ENCODE data around the gene MIR17HG.
A peak's percentile ranks its signal among the peaks of the same experiment; 100 is the strongest.
"Not testable (repeated sequence)": the region's sequence is repeated elsewhere in the genome, so short reads cannot be mapped to it uniquely, and the experiment has no call there.

Gene MIR17HG

GRCh38 chr13:91347996-91348905, 764 bp downstream of the MIR17HG start:
- DNase-seq = peak; percentile 73

GRCh38 chr13:91348906-91349435, 1.5 kb downstream of the MIR17HG start:
- DNase-seq = peak; percentile 97

- DNase-seq = no peak
Observed at GRCh38 chr13:91349992-91350911, 2.8 kb downstream of the MIR17HG start.

- DNase-seq = no peak
Observed at GRCh38 chr13:91351123-91351522, 3.6 kb downstream of the MIR17HG start.

GRCh38 chr13:91351980-91352379, 4.5 kb downstream of the MIR17HG start:
- DNase-seq = no peak

- DNase-seq = not testable (repeated sequence)
Observed at GRCh38 chr13:91352891-91353290, 5.4 kb downstream of the MIR17HG start.

- no peak for DNase-seq
Observed at GRCh38 chr13:91353494-91353893, 6.0 kb downstream of the MIR17HG start.

- DNase-seq = no peak
Observed at GRCh38 chr13:91355099-91355825, 7.8 kb downstream of the MIR17HG start.

- no peak for DNase-seq
Observed at GRCh38 chr13:91355826-91356710, 8.6 kb downstream of the MIR17HG start.

GRCh38 chr13:91356919-91357612, 9.6 kb downstream of the MIR17HG start:
- DNase-seq = no peak

GRCh38 chr13:91357613-91358386, 10.3 kb downstream of the MIR17HG start:
- DNase-seq = no peak

- no peak for DNase-seq
Observed at GRCh38 chr13:91358387-91358782, 10.9 kb downstream of the MIR17HG start.

- no peak for DNase-seq
Observed at GRCh38 chr13:91359111-91359510, 11.6 kb downstream of the MIR17HG start.

GRCh38 chr13:91359631-91360030, 12.1 kb downstream of the MIR17HG start:
- DNase-seq = no peak

- no peak for DNase-seq
Observed at GRCh38 chr13:91360246-91360751, 12.8 kb downstream of the MIR17HG start.

GRCh38 chr13:91361755-91362271, 14.3 kb downstream of the MIR17HG start:
- no peak for DNase-seq

- DNase-seq = no peak
Observed at GRCh38 chr13:91362908-91363307, 15.4 kb downstream of the MIR17HG start.

GRCh38 chr13:91368101-91368500, 20.6 kb downstream of the MIR17HG start:
- no peak for DNase-seq

GRCh38 chr13:91368676-91369440, 21.4 kb downstream of the MIR17HG start:
- DNase-seq = no peak

Measured in right forelimb (tissue), 1 donor.